ENCODE results near the gene PIK3R6. TPM values are rescaled to one million over a fixed set of nuclear protein-coding genes. Genes with fewer than 3 reads are reported as not detected.

Gene PIK3R6
- total and polyA plus RNA-seq, 2 of the 4 experiments (the other 2 are of a cell fraction): not detected

GRCh38 chr17:8836821-8837562, 30.5 kb downstream of the PIK3R6 start:
- Histone ChIP-seq H3K4ac (ENCODE audit: low read depth, low read length) (no peak overlapping the region), H3K36me3 (ENCODE audit: control insufficient read depth, insufficient read depth, low read length) (no peaks in the 10 kb centered on the region), H3K4me1 (ENCODE audit: control insufficient read depth, insufficient read depth, low read length) (no peaks in the 10 kb centered on the region), H3K79me1 (ENCODE audit: low read depth in 1 of 2, low read length in 2 of 2) (no peaks in the 10 kb centered on the region), H2AK5ac (ENCODE audit: low read depth, low read length) (no peak overlapping the region), H2AFZ (replicated peaks; ENCODE audit: low read length, poor library complexity) (no peak overlapping the region), H3K14ac (replicated peaks; ENCODE audit: low read depth, low read length) (no peak overlapping the region), H3K9me3 (ENCODE audit: control insufficient read depth, insufficient read depth, low read length) (no peaks in the 10 kb centered on the region), H3K27ac (ENCODE audit: insufficient read depth, low read length) (no peak overlapping the region), H3K9me1 (ENCODE audit: insufficient read depth, low read length) (no peaks in the 10 kb centered on the region), H3K18ac (ENCODE audit: low read depth, low read length) (no peak overlapping the region), H3K9ac (ENCODE audit: low read depth, low read length) (no peak overlapping the region), H4K5ac (ENCODE audit: low read depth, low read length) (no peak overlapping the region), H4K8ac (ENCODE audit: low read depth in 2 of 2, low read length in 2 of 2) (no peak overlapping the region), H2BK120ac (ENCODE audit: low read depth, low read length) (no peak overlapping the region), H4K91ac (ENCODE audit: insufficient read depth, low read depth, low read length) (no peak overlapping the region), H3K4me2 (ENCODE audit: low read depth, low read length) (no peak overlapping the region), H3K27me3 (ENCODE audit: control insufficient read depth, insufficient read depth, low read length) (no peaks in the 10 kb centered on the region), H2AK9ac (replicated peaks; ENCODE audit: low read depth, low read length, poor library complexity) (no peak overlapping the region), H2BK5ac (ENCODE audit: low read depth, low read length, poor library complexity, severe bottlenecking) (no peak overlapping the region), H3K4me3 (ENCODE audit: insufficient read depth, low read depth, low read length) (no peak overlapping the region), H3K23ac (ENCODE audit: low read depth, low read length) (no peak overlapping the region), H3K56ac (ENCODE audit: extremely low read depth, insufficient read depth, low read length) (no peak overlapping the region), H4K20me1 (ENCODE audit: insufficient read depth, low read length) (no peaks in the 10 kb centered on the region), H2BK15ac (ENCODE audit: low read depth, low read length) (no peak overlapping the region), H2BK20ac (ENCODE audit: low read depth, low read length) (no peak overlapping the region)
- dilution Hi-C loops (cut with HindIII; ENCODE audit: low sequenced_read_pairs, unreplicated experiment) (no loop called here), intact Hi-C loops (cut with micrococcal nuclease) (no loop called here), in situ Hi-C loops (cut with MboI; ENCODE audit: low sequenced_read_pairs) (no loop called here)
- ChIA-PET POLR2A (ENCODE audit: unreplicated experiment) (no interaction called here), CTCF (no interaction called here)
- WGBS, 2 experiments (ENCODE audit: extremely low coverage in 2 of 2, insufficient read length in 1 of 2): 22% methylated on average over 6 of the region's 15 CpGs; no CpG with 5 or more reads in 1 of the 2 experiments
- BruUV-seq (replicated peaks): no TSS peak
- no peak for TF ChIP-seq CEBPB (IDR thresholded peaks at IDR 0.05; ENCODE audit: low read depth, low read length)
- TF ChIP-seq CTCF (conservative IDR thresholded peaks at IDR 0.05; ENCODE audit: low read depth, low read length): no peak
- TF ChIP-seq MXI1 (IDR thresholded peaks at IDR 0.05; ENCODE audit: borderline replicate concordance, low read depth, low read length): no peak
- TF ChIP-seq BHLHE40 (IDR thresholded peaks at IDR 0.05; ENCODE audit: low read depth, low read length): no peak
- no peak for TF ChIP-seq POLR2A (IDR thresholded peaks at IDR 0.05; ENCODE audit: low read depth, low read length)
- no peak for TF ChIP-seq MAZ (IDR thresholded peaks at IDR 0.05; ENCODE audit: borderline replicate concordance, low read depth, low read length)
- no peak for TF ChIP-seq USF2 (IDR thresholded peaks at IDR 0.05; ENCODE audit: low read depth, low read length)
- no peak for TF ChIP-seq CHD1 (IDR thresholded peaks at IDR 0.05; ENCODE audit: low read depth, low read length)
- no peak for TF ChIP-seq NFE2L2 (IDR thresholded peaks at IDR 0.05; ENCODE audit: low read depth, low read length)
- no peak for TF ChIP-seq ELK1 (IDR thresholded peaks at IDR 0.05; ENCODE audit: borderline replicate concordance, low read depth, low read length)
- no peak for TF ChIP-seq MAFK (IDR thresholded peaks at IDR 0.05; ENCODE audit: low read depth, low read length)
- TF ChIP-seq RCOR1 (IDR thresholded peaks at IDR 0.05; ENCODE audit: insufficient replicate concordance, low read length): no peak
- no peak for TF ChIP-seq FOS (IDR thresholded peaks at IDR 0.05; ENCODE audit: low read depth, low read length)
- no peak for TF ChIP-seq RAD21 (IDR thresholded peaks at IDR 0.05; ENCODE audit: low read length)
- no peak for TF ChIP-seq SMC3 (IDR thresholded peaks at IDR 0.05; ENCODE audit: low read depth, low read length)
- DNase-seq: no peak
- no peak for ATAC-seq (ENCODE audit: low read depth)
